IPS DF 19.7 (cell line): ENCODE data around the gene HCRTR1.

ENCODE experiments used
- DNase-seq: peaks from one replicate; pipeline ENCODE4 v3.0.0-alpha.2; 2013; ENCODE audit warnings: low read depth, low spot score

Gene HCRTR1

DNA sequence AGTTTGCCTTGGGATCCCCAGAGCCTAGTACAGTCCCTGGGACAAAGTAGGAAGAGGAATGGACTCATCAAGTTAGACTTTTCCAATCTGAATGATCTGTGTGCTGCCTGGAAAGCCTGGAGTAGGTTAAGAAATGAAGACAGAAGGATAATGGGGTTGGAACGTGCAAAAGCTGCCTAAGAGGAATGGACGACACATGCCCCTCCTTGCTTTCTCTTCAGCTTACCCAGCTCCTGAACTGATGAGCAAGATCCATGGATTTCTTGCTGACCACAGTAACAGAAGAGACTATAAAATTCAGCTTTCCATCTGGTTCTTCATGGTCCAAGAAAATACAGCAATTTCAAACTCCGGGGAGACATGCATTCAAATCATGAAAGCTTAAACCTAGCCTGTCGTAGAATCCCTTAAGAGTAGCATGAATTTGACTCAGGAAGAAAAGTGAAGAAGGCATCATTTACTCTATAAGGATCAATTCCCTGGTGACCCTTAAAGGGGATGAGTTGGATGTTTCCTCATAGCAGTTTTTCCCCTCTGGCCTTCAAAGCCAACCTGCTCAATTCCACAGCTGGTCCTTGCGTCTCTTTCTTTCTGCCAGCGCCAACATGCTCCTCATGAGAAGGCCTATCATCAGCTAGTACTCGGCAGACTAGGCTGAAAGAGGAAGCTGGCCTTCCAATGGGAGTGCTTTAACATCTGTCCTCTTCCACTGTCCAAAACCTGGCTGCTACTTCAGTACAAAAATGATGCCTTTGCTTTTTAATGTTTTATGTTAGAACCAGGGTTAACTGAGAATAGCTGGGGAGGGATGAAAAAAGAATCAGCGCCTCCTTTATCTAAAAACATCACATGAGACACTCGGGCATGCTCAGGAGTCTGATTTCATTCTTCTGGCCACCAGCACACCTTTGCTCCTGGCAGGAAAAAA, 32.9 kb downstream of the HCRTR1 start:
- DNase-seq: no peak

GRCh38 chr1:31651089-31651420, 33.6 kb downstream of the HCRTR1 start:
- DNase-seq: no peak

GRCh38 chr1:31651766-31652165, 34.3 kb downstream of the HCRTR1 start:
- DNase-seq: no peak

GRCh38 chr1:31652891-31653499, 35.5 kb downstream of the HCRTR1 start:
- no peak for DNase-seq

- DNase-seq: no peak
These were observed 36.4 kb downstream of the HCRTR1 start for GRCh38 chr1:31653717-31654473.

DNA sequence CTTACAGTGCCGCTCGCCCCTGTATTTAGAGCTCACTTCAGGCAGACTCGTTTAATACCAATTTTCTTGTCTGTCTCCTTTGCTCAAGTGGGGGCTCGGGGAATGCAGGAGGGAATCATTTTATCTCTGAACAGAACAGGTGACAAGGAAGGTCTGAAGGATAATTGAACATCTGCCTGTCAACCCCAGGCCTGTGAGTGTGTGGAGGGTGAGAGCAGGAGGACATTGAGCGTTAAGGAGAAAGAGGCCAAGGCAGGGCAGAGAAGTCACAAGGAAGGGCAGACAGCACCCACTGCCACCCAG, 36.9 kb downstream of the HCRTR1 start:
- DNase-seq: no peak

DNA sequence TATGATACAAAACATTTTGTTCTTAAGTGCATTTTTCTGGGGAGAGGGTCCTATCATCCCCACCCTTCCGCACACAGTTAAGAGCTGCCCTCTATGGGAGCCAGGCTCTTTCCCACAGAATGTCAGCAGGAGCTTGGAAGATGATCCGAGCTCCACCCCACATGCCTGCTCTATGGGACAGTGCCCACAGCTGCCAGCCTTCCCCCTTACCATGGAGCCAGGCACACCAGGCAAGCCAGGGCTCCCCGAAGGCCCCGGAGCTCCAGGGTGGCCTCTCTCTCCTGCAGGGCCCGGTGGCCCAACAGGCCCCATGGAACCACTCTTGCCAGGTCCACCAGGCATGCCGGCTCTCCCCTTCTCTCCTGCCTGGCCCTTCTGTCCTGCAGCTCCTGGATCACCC, 37.6 kb downstream of the HCRTR1 start:
- no peak for DNase-seq

GRCh38 chr1:31655756-31656155, 38.3 kb downstream of the HCRTR1 start:
- DNase-seq: no peak

DNA sequence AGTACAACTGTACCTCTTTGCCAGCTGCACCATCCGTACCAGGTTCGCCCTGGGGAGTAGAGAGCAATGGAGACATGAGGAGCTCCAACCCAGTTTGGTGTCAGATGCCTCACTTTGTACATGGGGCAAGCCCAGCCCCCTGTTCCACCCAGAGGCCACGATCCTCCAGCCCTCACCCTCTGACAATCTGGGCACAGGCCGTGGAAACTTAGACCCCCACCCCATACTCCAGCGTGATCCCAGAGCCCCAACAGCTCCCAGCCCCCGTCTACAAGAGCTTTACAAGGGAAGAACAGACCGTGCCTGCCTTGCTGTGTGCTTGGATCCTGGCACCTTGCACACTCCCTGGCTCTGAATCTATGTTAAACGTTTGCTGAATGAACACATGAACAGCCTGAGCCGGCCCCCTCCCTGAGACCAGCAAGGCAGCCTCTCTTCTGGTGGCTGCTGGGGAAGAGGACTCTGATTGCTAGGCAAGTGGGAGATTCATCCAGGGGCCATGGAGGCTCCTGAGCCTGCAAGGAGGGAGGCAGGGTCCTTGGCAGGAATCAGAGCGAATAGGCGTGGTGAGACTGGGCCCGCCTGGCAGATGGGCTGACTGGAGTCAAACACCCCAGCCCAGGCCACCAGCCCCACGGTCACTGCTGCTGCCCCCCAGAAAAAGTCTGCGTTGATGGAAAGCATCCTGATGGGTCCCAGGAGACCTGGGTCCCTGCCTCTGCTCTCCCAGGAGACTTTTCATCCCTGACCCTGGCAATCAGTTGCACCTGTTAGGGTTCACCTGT, 39.7 kb downstream of the HCRTR1 start:
- no peak for DNase-seq

- no peak for DNase-seq
These were observed 40.6 kb downstream of the HCRTR1 start for GRCh38 chr1:31657972-31658510.

DNA sequence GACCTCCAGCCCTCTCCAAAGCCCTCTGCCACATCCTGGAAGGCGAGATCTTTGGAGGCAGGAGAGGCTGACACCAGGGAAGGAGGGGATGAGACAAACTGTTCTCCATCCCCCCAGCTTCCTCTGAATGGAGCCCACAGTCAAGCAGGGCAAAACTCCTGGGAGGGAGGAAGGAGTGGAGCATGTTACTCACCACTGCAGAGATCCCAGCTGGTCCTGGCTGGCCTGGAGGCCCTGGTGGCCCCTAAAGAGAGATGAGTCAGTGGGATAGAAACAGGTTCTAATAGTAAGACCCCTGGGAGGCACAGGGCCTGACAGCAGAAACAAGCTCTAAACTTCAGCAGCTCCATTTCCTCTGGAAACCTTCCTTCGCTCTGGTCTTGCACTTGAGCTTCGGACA, 41.2 kb downstream of the HCRTR1 start:
- DNase-seq: no peak

DNA sequence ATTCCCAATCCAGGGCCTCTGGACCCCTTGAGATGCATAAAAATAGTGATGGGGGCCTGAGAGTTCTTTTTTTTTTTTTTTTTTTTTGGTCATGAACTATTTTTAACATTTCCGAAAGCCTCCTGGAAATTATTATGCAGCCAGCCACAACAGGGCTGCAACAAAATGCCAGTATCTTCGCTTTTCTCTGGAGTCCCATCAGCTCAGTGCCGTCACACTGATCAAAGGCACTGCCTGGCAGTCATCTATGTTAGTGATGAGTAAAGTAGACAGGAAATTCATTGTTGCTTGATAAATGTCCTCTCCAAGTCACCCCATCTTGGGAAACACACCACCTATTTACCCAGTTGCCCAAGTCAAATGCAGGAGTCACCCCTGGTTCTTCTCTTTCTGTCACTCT, 42.4 kb downstream of the HCRTR1 start:
- no peak for DNase-seq

GRCh38 chr1:31660871-31661455, 43.5 kb downstream of the HCRTR1 start:
- DNase-seq: no peak

- DNase-seq: no peak
These were observed 44.4 kb downstream of the HCRTR1 start for GRCh38 chr1:31661856-31662255.

DNA sequence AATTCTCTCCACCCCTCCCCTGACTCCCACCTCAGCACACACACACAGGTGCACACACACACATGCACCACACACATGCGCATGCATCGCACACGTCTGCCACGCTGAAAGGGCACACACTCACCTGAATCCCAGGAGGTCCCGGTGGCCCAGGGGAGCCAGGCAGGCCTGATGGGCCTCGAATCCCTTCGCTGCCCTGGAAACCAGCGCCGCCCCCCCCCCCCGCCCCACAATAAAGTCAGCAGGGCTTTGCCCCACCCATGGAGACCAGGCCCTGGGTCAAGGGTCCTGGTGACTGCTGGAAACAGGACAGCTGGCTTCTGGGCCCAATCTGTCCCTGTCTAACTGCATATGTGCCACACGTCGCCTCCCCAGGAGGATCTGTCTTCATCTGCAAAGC, 45.0 kb downstream of the HCRTR1 start:
- DNase-seq: no peak

DNA sequence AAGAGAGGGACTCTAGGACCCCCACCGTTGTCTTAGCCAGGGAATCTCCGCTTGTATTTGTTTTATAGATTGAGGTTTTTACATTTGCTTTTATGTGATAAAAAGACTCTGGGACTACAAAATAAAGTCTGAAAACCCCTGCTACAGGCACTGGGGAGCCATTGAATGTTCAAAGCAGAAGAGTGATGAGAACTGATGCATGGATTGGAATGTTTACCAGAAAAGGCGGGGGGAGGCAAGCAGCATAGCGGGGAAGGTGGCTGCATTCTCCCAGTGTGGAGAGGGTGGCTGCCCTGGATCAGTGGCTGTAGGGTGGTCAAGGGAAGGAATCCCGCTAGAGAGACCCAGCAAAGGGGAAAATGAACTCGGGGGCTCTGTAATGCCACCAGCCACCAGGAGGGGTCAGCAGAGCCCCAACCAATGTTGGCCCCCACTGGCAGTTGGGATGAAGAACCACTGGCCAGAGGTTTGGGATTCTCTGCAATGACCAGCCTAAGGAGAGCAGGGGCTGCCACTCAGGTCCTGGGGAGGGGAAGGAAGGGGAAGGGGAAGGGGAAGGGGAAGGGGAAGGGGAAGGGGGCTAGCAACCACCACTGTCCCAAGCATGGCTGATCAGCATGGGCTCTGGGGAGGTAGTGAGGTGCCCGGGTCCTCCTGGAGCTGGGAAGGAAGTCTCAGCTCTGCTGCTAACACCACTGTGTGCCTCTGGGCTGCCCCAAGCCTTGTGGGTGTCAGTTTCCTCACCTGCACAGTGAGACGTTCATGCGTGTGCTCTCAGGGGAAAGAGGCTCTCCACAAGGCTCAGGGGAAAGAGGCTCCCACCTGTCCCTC, 46.3 kb downstream of the HCRTR1 start:
- no peak for DNase-seq

DNA sequence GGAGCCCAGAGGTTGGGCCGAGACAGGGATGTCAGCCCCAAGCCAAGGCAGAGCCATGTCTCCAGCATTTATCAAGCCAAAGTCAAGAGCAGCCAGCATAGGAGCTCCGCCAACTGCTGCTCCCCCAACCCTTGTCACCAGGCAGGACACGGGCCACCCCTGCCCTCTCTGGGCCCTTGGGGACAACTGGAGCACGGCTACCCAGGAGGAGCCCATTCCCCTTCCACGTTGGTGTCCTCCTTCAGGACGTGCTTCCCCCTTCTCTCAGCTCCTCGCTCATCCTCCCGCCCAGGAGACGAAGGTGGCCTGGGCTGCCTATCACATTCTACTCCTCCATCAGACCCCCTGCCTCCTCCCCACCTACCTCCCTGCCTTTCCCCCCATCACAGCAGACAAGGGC, 47.0 kb downstream of the HCRTR1 start:
- DNase-seq: no peak

- no peak for DNase-seq
These were observed 47.9 kb downstream of the HCRTR1 start for GRCh38 chr1:31665234-31665878.

DNA sequence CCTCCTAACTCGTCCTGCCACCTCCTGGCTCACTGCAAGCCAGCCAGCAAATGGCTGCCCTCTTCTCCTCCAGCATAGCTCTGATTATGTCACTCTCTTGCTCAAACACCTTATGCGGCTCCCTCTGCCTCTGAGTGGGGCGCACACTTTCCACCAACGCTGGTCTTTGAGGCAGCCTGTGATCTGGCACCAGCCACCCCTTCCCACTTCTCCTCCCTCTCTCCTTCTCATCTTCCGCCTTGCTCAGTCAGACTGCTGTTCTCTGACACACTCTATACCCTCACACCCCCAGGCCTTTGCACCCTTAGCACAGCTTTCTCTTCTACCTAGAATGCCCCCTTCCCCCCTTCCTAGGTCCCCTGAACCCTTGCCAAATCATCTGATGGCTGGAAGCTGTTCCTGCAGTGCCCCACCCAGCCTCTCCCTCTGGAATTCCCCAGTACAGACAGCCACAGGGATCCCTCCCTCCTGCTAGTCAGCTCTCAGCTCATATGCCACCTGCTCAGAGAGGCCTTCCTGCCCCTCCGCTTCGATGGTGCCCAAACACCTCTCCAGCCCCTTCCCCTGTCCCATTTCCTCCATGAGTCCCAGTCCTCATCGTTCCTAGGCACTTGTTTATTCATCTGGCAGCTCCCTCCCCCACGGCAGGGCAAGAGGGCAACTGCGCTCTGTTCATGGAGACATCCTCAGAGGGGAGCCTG, 48.9 kb downstream of the HCRTR1 start:
- DNase-seq: no peak
